ENCODE data around the gene EDNRA. TPM values are rescaled to one million over a fixed set of nuclear protein-coding genes. Genes with fewer than 3 reads are reported as not detected.

The EDNRA gene
- total RNA-seq, 1 experiment from 2014 or later: 0.73 TPM

GRCh38 chr4:147560625-147561024, 79.7 kb downstream of the EDNRA start:
- no TSS peak for BruUV-seq (replicated peaks)
- TF ChIP-seq CTCF (IDR thresholded peaks at IDR 0.05; ENCODE audit: insufficient read depth in 1 of 2, low read depth in 1 of 2, low read length in 1 of 2, severe bottlenecking in 1 of 2, unreplicated experiment in 1 of 2): no peak
- no peak for DNase-seq
- Mint-ChIP-seq H3K9me3 (ENCODE audit: unreplicated experiment) (no peaks in the 10 kb centered on the region), H3K27ac (ENCODE audit: unreplicated experiment) (no peak overlapping the region), H3K4me1 (ENCODE audit: low read depth, unreplicated experiment) (no peaks in the 10 kb centered on the region), H3K4me3 (ENCODE audit: unreplicated experiment) (no peak overlapping the region), H3K36me3 (ENCODE audit: insufficient read depth, unreplicated experiment) (no peaks in the 10 kb centered on the region), H3K27me3 (ENCODE audit: insufficient read depth, unreplicated experiment) (no peaks in the 10 kb centered on the region)
- Histone ChIP-seq H3K9me3 (no peaks in the 10 kb centered on the region), H3K4me1 (no peaks in the 10 kb centered on the region), H3K36me3 (ENCODE audit: control insufficient read depth, insufficient read depth, low read length) (no peaks in the 10 kb centered on the region), H3K27me3 (replicated peaks; ENCODE audit: control insufficient read depth, insufficient read depth, low read length) (no peaks in the 10 kb centered on the region), H3K4me3 (ENCODE audit: low read depth, low read length) (no peak overlapping the region)
- ChIA-PET CTCF (no interaction called here), POLR2A (no interaction called here)
- intact Hi-C loops (cut with micrococcal nuclease; ENCODE audit: unreplicated experiment): no loop called here

GRCh38 chr4:147566762-147567161, 85.9 kb downstream of the EDNRA start:
- POLR2A ChIA-PET: no interaction called here
- H3K27ac Mint-ChIP-seq (ENCODE audit: unreplicated experiment): no peak overlapping the region
- H3K4me3 Mint-ChIP-seq (ENCODE audit: unreplicated experiment): no peak overlapping the region
- no peaks in the 10 kb centered on the region for H3K36me3 ChIP-seq (ENCODE audit: control insufficient read depth, insufficient read depth, low read length)
- no peaks in the 10 kb centered on the region for H3K36me3 Mint-ChIP-seq (ENCODE audit: insufficient read depth, unreplicated experiment)
- no peaks in the 10 kb centered on the region for H3K27me3 ChIP-seq (replicated peaks; ENCODE audit: control insufficient read depth, insufficient read depth, low read length)
- H3K9me3 ChIP-seq: no peaks in the 10 kb centered on the region
- DNase-seq: no peak
- H3K27me3 Mint-ChIP-seq (ENCODE audit: insufficient read depth, unreplicated experiment): peaks cover 5% of the 10 kb centered on the region
- no peaks in the 10 kb centered on the region for H3K4me1 ChIP-seq
- H3K9me3 Mint-ChIP-seq (ENCODE audit: unreplicated experiment): no peaks in the 10 kb centered on the region
- intact Hi-C loops (cut with micrococcal nuclease; ENCODE audit: unreplicated experiment): no loop called here
- BruUV-seq (replicated peaks): no TSS peak
- H3K4me3 ChIP-seq (ENCODE audit: low read depth, low read length): no peak overlapping the region
- H3K4me1 Mint-ChIP-seq (ENCODE audit: low read depth, unreplicated experiment): peaks cover 7% of the 10 kb centered on the region
- CTCF ChIA-PET: no interaction called here
- TF ChIP-seq CTCF (IDR thresholded peaks at IDR 0.05; ENCODE audit: insufficient read depth in 1 of 2, low read depth in 1 of 2, low read length in 1 of 2, severe bottlenecking in 1 of 2, unreplicated experiment in 1 of 2): no peak

GRCh38 chr4:147567276-147567675, 86.4 kb downstream of the EDNRA start:
- DNase-seq: no peak
- H3K9me3 ChIP-seq: no peaks in the 10 kb centered on the region
- ChIA-PET CTCF (no interaction called here), POLR2A (no interaction called here)
- Mint-ChIP-seq H3K27ac (ENCODE audit: unreplicated experiment) (no peak overlapping the region), H3K9me3 (ENCODE audit: unreplicated experiment) (no peaks in the 10 kb centered on the region), H3K4me1 (ENCODE audit: low read depth, unreplicated experiment) (peaks cover 7% of the 10 kb centered on the region), H3K36me3 (ENCODE audit: insufficient read depth, unreplicated experiment) (no peaks in the 10 kb centered on the region), H3K4me3 (ENCODE audit: unreplicated experiment) (no peak overlapping the region), H3K27me3 (ENCODE audit: insufficient read depth, unreplicated experiment) (peaks cover 5% of the 10 kb centered on the region)
- intact Hi-C loops (cut with micrococcal nuclease; ENCODE audit: unreplicated experiment): no loop called here
- H3K4me3 ChIP-seq (ENCODE audit: low read depth, low read length): no peak overlapping the region
- no peak for TF ChIP-seq CTCF (IDR thresholded peaks at IDR 0.05; ENCODE audit: insufficient read depth in 1 of 2, low read depth in 1 of 2, low read length in 1 of 2, severe bottlenecking in 1 of 2, unreplicated experiment in 1 of 2)
- no TSS peak for BruUV-seq (replicated peaks)
- no peaks in the 10 kb centered on the region for H3K27me3 ChIP-seq (replicated peaks; ENCODE audit: control insufficient read depth, insufficient read depth, low read length)
- no peaks in the 10 kb centered on the region for H3K36me3 ChIP-seq (ENCODE audit: control insufficient read depth, insufficient read depth, low read length)
- no peaks in the 10 kb centered on the region for H3K4me1 ChIP-seq
